Panc1 (cell line): ENCODE measurements around the gene RNF208. TPM values are rescaled to one million over a fixed set of nuclear protein-coding genes. Genes with fewer than 3 reads are reported as not detected.

ENCODE experiments used
- ATAC-seq: fragments of 200-7000 bp; cut with Tn5 transposase; 2 replicates; pipeline ENCODE4 v1.9.1; 2020; ENCODE audit warnings: mild to moderate bottlenecking, moderate library complexity
- BruUV-seq: library from RNA; stranded (reverse); fragments of 400-500 nt; replicated peaks from 2 replicates; lab custom pipeline; 2021; lab: Mats Ljungman, UMichigan
- CTCF ChIA-PET: fragments of 300-600 bp; sonication (Branson Sonifier 250); formaldehyde crosslinking; loops from one replicate; lab custom pipeline; 2022; ENCODE audit warnings: antibody characterized with exemption; lab: Charles Lee
- POLR2A ChIA-PET: fragments of 300-600 bp; sonication (Branson Sonifier 250); formaldehyde crosslinking; loops from one replicate; lab custom pipeline; 2022; ENCODE audit warnings: antibody characterized with exemption; lab: Charles Lee
- DNase-seq: peaks from one replicate; pipeline ENCODE4 v3.0.0-alpha.2; 2010; ENCODE audit warnings: low read depth, low spot score
- H3K27ac ChIP-seq: 2 replicates; pipeline ENCODE4 v1.5.1; 2011; ENCODE audit warnings: mild to moderate bottlenecking, low read length, inconsistent platforms
- H3K27me3 ChIP-seq: fragments of 200-500 bp; sonication (Bioruptor generic); 2 replicates; pipeline ENCODE4 v1.6.0; 2014; ENCODE audit warnings: low read length, inconsistent platforms; ENCODE audit not compliant: control insufficient read depth, insufficient read depth
- H3K36me3 ChIP-seq: fragments of 200-500 bp; sonication (Bioruptor generic); 2 replicates; pipeline ENCODE4 v1.5.1; 2014; ENCODE audit warnings: inconsistent platforms, mild to moderate bottlenecking, low read length, moderate library complexity; ENCODE audit not compliant: control insufficient read depth, insufficient read depth
- H3K4me1 ChIP-seq: 2 replicates; pipeline ENCODE4 v1.5.1; 2011; ENCODE audit warnings: inconsistent platforms, mild to moderate bottlenecking, low read length, moderate library complexity; ENCODE audit not compliant: control insufficient read depth, insufficient read depth
- H3K4me3 ChIP-seq, 2 experiments: 2 replicates each; pipeline ENCODE4 v1.5.1; 2011 to 2012; ENCODE audit warnings: low read depth in 2 of 2, low read length in 2 of 2, mild to moderate bottlenecking in 2 of 2, inconsistent platforms in 1 of 2, moderate library complexity in 1 of 2
- H3K9me3 ChIP-seq: fragments of 200-500 bp; sonication (Bioruptor generic); 2 replicates; pipeline ENCODE4 v1.5.1; 2014; ENCODE audit warnings: low read depth, mild to moderate bottlenecking, inconsistent platforms, low read length, moderate library complexity; ENCODE audit not compliant: control insufficient read depth, insufficient read depth
- CTCF ChIP-seq: fragments of 450-650 bp; IDR thresholded peaks from 2 replicates; pipeline ENCODE4 v1.5.1; 2017; ENCODE audit warnings: mild to moderate bottlenecking
- POLR2AphosphoS5 ChIP-seq: IDR thresholded peaks from 2 replicates; pipeline ENCODE4 v1.6.1; 2012; ENCODE audit warnings: mild to moderate bottlenecking, low read depth, low read length, moderate library complexity
- REST ChIP-seq, 2 experiments: IDR thresholded peaks; 2 replicates each; pipeline ENCODE4 v1.6.1; 2011 to 2012; ENCODE audit warnings: low read depth in 2 of 2, control low read depth in 1 of 2, low read length in 1 of 2, mild to moderate bottlenecking in 1 of 2, moderate library complexity in 1 of 2; ENCODE audit not compliant: insufficient read depth in 1 of 2
- SIN3A ChIP-seq: IDR thresholded peaks from 2 replicates; pipeline ENCODE4 v1.6.1; 2012; ENCODE audit warnings: low read depth, mild to moderate bottlenecking, low read length, moderate library complexity, borderline replicate concordance; ENCODE audit not compliant: insufficient read depth
- TCF7L2 ChIP-seq: IDR thresholded peaks from 2 replicates; pipeline ENCODE4 v1.6.1; 2011; ENCODE audit warnings: mild to moderate bottlenecking, low read depth, low read length, inconsistent platforms
- in situ Hi-C: cut with HindIII; loops from 2 replicates; pipeline ENCODE4 v1.10.0; 2016; ENCODE audit warnings: low sequenced_read_pairs, low pct_unique_long_range_greater_than_20kb
- intact Hi-C: fragments of 100-400 bp; cut with micrococcal nuclease; formaldehyde crosslinking; loops from one replicate; pipeline ENCODE4 v1.10.0; 2022; ENCODE audit not compliant: unreplicated experiment
- total RNA-seq: library from RNA; stranded (reverse); gene quantifications from one replicate; pipeline ENCODE4 v1.2.1, GENCODE V29; 2021; ENCODE audit not compliant: unreplicated experiment

Gene RNF208
- total RNA-seq, 1 experiment from 2014 or later: 11.5 TPM

GRCh38 chr9:137171149-137171900 is 50.7 kb downstream of the RNF208 start:
- Histone ChIP-seq H3K4me1 (peaks cover 6% of the 10 kb centered on the region), H3K36me3 (no peaks in the 10 kb centered on the region), H3K27ac (no peak overlapping the region), H3K4me3 (no peak overlapping the region), H3K9me3 (no peaks in the 10 kb centered on the region), H3K27me3 (no peaks in the 10 kb centered on the region)
- DNase-seq (no peak), ATAC-seq (no peak)
- intact Hi-C loops: no loop called here
- BruUV-seq: no TSS peak
- ChIA-PET POLR2A (no interaction called here), CTCF (no interaction called here)
- in situ Hi-C loops: no loop called here
- TF ChIP-seq POLR2AphosphoS5 (no peak), SIN3A (no peak), CTCF (no peak), REST (IDR thresholded peaks at IDR 0.05; ENCODE audit: insufficient read depth in 1 of 2, low read depth in 2 of 2, low read length in 1 of 2) (no peak)

GRCh38 chr9:137170486-137171148 is 51.4 kb downstream of the RNF208 start:
- intact Hi-C loops: no loop called here
- Histone ChIP-seq H3K27ac (no peak overlapping the region), H3K4me1 (peaks cover 6% of the 10 kb centered on the region), H3K27me3 (no peaks in the 10 kb centered on the region), H3K36me3 (no peaks in the 10 kb centered on the region), H3K9me3 (no peaks in the 10 kb centered on the region), H3K4me3 (no peak overlapping the region)
- ChIA-PET CTCF (no interaction called here), POLR2A (no interaction called here)
- in situ Hi-C loops: no loop called here
- no TSS peak for BruUV-seq
- no peak for ATAC-seq
- TF ChIP-seq CTCF: no peak
- no peak for TF ChIP-seq POLR2AphosphoS5
- TF ChIP-seq SIN3A: no peak
- TF ChIP-seq TCF7L2: no peak
- TF ChIP-seq REST (IDR thresholded peaks at IDR 0.05; ENCODE audit: insufficient read depth in 1 of 2, low read depth in 2 of 2, low read length in 1 of 2): no peak
- no peak for DNase-seq
